D341Med (cell line): ENCODE data around the gene LSAMP.
A peak's percentile ranks its signal among the peaks of the same experiment; 100 is the strongest.
"Not testable (repeated sequence)": the region's sequence is repeated elsewhere in the genome, so short reads cannot be mapped to it uniquely, and the experiment has no call there.

Source experiments
- DNase-seq: peaks from one replicate; pipeline ENCODE4 v3.0.0; 2012; ENCODE audit warnings: low spot score

Gene LSAMP

GRCh38 chr3:116102037-116102436 lies 343.2 kb downstream of the LSAMP start:
- no peak for DNase-seq

- no peak for DNase-seq
Observed at GRCh38 chr3:116097226-116097625, 348.1 kb downstream of the LSAMP start.

GRCh38 chr3:116096631-116097030 lies 348.7 kb downstream of the LSAMP start:
- no peak for DNase-seq

GRCh38 chr3:116093374-116093773 lies 351.9 kb downstream of the LSAMP start:
- no peak for DNase-seq

- no peak for DNase-seq
Observed at GRCh38 chr3:116087426-116087825, 357.9 kb downstream of the LSAMP start.

- DNase-seq, result no peak
Observed at GRCh38 chr3:116084999-116085791, 360.1 kb downstream of the LSAMP start.

- DNase-seq, result no peak
Observed at GRCh38 chr3:116083683-116084082, 361.6 kb downstream of the LSAMP start.

- DNase-seq, result no peak
Observed at GRCh38 chr3:116078561-116078960, 366.7 kb downstream of the LSAMP start.

GRCh38 chr3:116077557-116077956 lies 367.7 kb downstream of the LSAMP start:
- no peak for DNase-seq

- DNase-seq, result no peak
Observed at GRCh38 chr3:116077059-116077458, 368.2 kb downstream of the LSAMP start.

- DNase-seq, result not testable (repeated sequence)
Observed at GRCh38 chr3:116070516-116071278, 374.6 kb downstream of the LSAMP start.

GRCh38 chr3:116070061-116070460 lies 375.2 kb downstream of the LSAMP start:
- DNase-seq, result no peak

GRCh38 chr3:116069024-116069423 lies 376.3 kb downstream of the LSAMP start:
- no peak for DNase-seq

- no peak for DNase-seq
Observed at GRCh38 chr3:116067326-116067725, 378.0 kb downstream of the LSAMP start.

- no peak for DNase-seq
Observed at GRCh38 chr3:116065501-116065900, 379.8 kb downstream of the LSAMP start.

GRCh38 chr3:116064646-116065045 lies 380.6 kb downstream of the LSAMP start:
- DNase-seq, result no peak

- DNase-seq, result peak; percentile 33
Observed at GRCh38 chr3:116059421-116060096, 385.7 kb downstream of the LSAMP start.

GRCh38 chr3:116058844-116059243 lies 386.4 kb downstream of the LSAMP start:
- no peak for DNase-seq

- no peak for DNase-seq
Observed at GRCh38 chr3:116057400-116058006, 387.8 kb downstream of the LSAMP start.

- DNase-seq, result no peak
Observed at GRCh38 chr3:116056280-116056679, 389.0 kb downstream of the LSAMP start.

- DNase-seq, result no peak
Observed at GRCh38 chr3:116053017-116053416, 392.3 kb downstream of the LSAMP start.

GRCh38 chr3:116052602-116053001 lies 392.7 kb downstream of the LSAMP start:
- DNase-seq, result no peak
